Erythroblast (primary cell): ENCODE results near the gene MEIOC.

Source experiments
- GATA1 ChIP-seq: IDR thresholded peaks from 2 replicates; pipeline ENCODE4 v1.6.1; 2011; ENCODE audit warnings: low read depth, mild to moderate bottlenecking, control low read depth, low read length, moderate library complexity
- POLR2A ChIP-seq: IDR thresholded peaks from 2 replicates; pipeline ENCODE4 v1.6.1; 2011; ENCODE audit warnings: mild to moderate bottlenecking, low read length

DNA sequence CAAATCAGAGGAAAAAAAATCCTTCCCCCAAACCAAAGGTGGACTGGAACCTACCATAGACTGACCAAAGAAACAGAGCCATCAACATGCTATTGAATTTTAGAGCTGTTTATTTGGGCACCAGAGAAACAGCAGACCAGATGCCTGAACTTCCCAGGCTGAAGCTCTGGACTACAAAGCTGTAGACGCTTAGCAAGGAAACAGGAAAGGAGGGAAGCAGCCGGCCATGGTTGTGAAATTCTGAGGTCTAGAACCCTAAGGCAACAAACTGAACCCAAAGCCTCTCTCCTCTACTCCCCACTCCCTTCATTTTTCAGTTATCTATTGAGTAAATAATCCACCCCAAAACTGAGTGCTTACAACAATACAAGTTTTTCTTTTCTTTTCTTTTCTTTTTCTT, 45.4 kb upstream of the MEIOC start:
- TF ChIP-seq POLR2A (no peak), GATA1 (no peak)
